Measurements from ENCODE around the gene GOSR1.
"Not testable (repeated sequence)": the region's sequence is repeated elsewhere in the genome, so short reads cannot be mapped to it uniquely, and the experiment has no call there.

The GOSR1 gene

GRCh38 chr17:30568117-30568430, 90.9 kb downstream of the GOSR1 start:
- intact Hi-C loops (cut with DNase I; ENCODE audit: low total_unique reads), result no loop called here
- no peaks in the 10 kb centered on the region for H3K9me3 ChIP-seq
- no peak overlapping the region for H3K27ac ChIP-seq
- TF ChIP-seq CTCF (IDR thresholded peaks at IDR 0.05), result no peak
- H3K27me3 ChIP-seq, result peaks cover 0 to 23% of the 10 kb centered on the region in 2 donors
- H3K4me3 ChIP-seq, result no peak overlapping the region
- no peak for DNase-seq
- no peaks in the 10 kb centered on the region for H3K36me3 ChIP-seq
- H3K4me1 ChIP-seq, result no peaks in the 10 kb centered on the region

- H3K27ac ChIP-seq; DNase-seq; H3K4me1 ChIP-seq; H3K9me3 ChIP-seq; intact Hi-C loops (cut with DNase I; ENCODE audit: low total_unique reads); H3K4me3 ChIP-seq; H3K36me3 ChIP-seq: not testable (repeated sequence)
- H3K27me3 ChIP-seq, result peaks cover 0 to 23% of the 10 kb centered on the region in 2 donors
Observed at GRCh38 chr17:30569531-30570175, 92.4 kb downstream of the GOSR1 start.

- intact Hi-C loops (cut with DNase I; ENCODE audit: low total_unique reads), result no loop called here
- no peak overlapping the region for H3K4me3 ChIP-seq
- no peak overlapping the region for H3K27ac ChIP-seq
- DNase-seq, result no peak
- peaks cover 0 to 23% of the 10 kb centered on the region in 2 donors for H3K27me3 ChIP-seq
- no peaks in the 10 kb centered on the region for H3K36me3 ChIP-seq
- TF ChIP-seq CTCF (IDR thresholded peaks at IDR 0.05), result no peak
- no peaks in the 10 kb centered on the region for H3K9me3 ChIP-seq
- no peaks in the 10 kb centered on the region for H3K4me1 ChIP-seq
Observed at GRCh38 chr17:30570191-30570590, 93.0 kb downstream of the GOSR1 start.

GRCh38 chr17:30570596-30571265, 93.5 kb downstream of the GOSR1 start:
- H3K9me3 ChIP-seq, result no peaks in the 10 kb centered on the region
- intact Hi-C loops (cut with DNase I; ENCODE audit: low total_unique reads), result no loop called here
- no peaks in the 10 kb centered on the region for H3K36me3 ChIP-seq
- H3K27me3 ChIP-seq, result peaks cover 0 to 23% of the 10 kb centered on the region in 2 donors
- no peak overlapping the region for H3K27ac ChIP-seq
- no peak overlapping the region for H3K4me3 ChIP-seq
- DNase-seq, result no peak
- no peaks in the 10 kb centered on the region for H3K4me1 ChIP-seq
- TF ChIP-seq CTCF (IDR thresholded peaks at IDR 0.05), result no peak

- H3K4me1 ChIP-seq; H3K36me3 ChIP-seq; intact Hi-C loops (cut with DNase I; ENCODE audit: low total_unique reads); H3K4me3 ChIP-seq; H3K9me3 ChIP-seq; DNase-seq; H3K27ac ChIP-seq: not testable (repeated sequence)
- H3K27me3 ChIP-seq, result peaks cover 0 to 20% of the 10 kb centered on the region in 2 donors
Observed at GRCh38 chr17:30571404-30571803, 94.2 kb downstream of the GOSR1 start.

GRCh38 chr17:30571921-30572320, 94.7 kb downstream of the GOSR1 start:
- Histone ChIP-seq H3K9me3 (no peaks in the 10 kb centered on the region), H3K36me3 (no peaks in the 10 kb centered on the region), H3K4me1 (no peaks in the 10 kb centered on the region), H3K27ac (no peak overlapping the region), H3K27me3 (peaks cover 0 to 20% of the 10 kb centered on the region in 2 donors), H3K4me3 (no peak overlapping the region)
- no peak for DNase-seq
- intact Hi-C loops (cut with DNase I; ENCODE audit: low total_unique reads), result no loop called here
- TF ChIP-seq CTCF (IDR thresholded peaks at IDR 0.05), result no peak

- H3K36me3 ChIP-seq; H3K4me1 ChIP-seq; H3K9me3 ChIP-seq; intact Hi-C loops (cut with DNase I; ENCODE audit: low total_unique reads); DNase-seq; H3K4me3 ChIP-seq; H3K27ac ChIP-seq: not testable (repeated sequence)
- peaks cover 0 to 20% of the 10 kb centered on the region in 2 donors for H3K27me3 ChIP-seq
Observed at GRCh38 chr17:30572651-30573554, 95.7 kb downstream of the GOSR1 start.

Data from tibial artery (tissue), 4 donors.